ENCODE results near the gene TGFB3. TPM values are rescaled to one million over a fixed set of nuclear protein-coding genes. Genes with fewer than 3 reads are reported as not detected.

Gene TGFB3
- total RNA-seq, 2 donors from 2014 or later: 6.1 to 6.8 TPM

DNA sequence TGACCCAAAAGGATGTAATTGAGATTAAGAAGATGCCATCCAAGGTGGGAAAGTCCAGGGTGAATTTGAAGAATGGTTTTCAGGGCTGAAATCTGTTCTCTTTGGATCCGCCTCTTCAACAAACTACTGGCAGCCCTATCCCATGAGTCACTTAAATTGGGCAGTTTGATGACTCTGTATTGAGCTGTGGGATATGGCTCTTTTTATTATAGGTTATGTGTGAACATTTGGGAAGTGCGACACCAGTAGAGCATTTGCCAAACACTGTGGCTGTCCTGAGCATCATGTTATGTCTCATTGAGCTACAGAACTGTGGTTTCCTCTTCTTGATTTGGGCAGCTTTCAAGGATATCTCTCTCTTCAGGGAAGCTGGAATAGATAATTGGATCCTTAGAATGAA lies 26.1 kb upstream of the TGFB3 start:
- Histone ChIP-seq H3K27me3 (ENCODE audit: control insufficient read depth, insufficient read depth, low read length, poor library complexity, severe bottlenecking) (no peaks in the 10 kb centered on the region), H3K36me3 (ENCODE audit: control insufficient read depth, insufficient read depth, low read length) (peaks cover 68% of the 10 kb centered on the region), H3K9ac (ENCODE audit: extremely low read depth, low read length, poor library complexity, severe bottlenecking) (no peak overlapping the region), H3K4me3 (ENCODE audit: low read length) (no peak overlapping the region), H3K4me1 (ENCODE audit: control insufficient read depth, insufficient read depth, low read length) (peaks cover 6% of the 10 kb centered on the region), H3K9me3 (ENCODE audit: control insufficient read depth, low read length) (peaks cover 21% of the 10 kb centered on the region), H3K27ac (ENCODE audit: low read depth, low read length) (no peak overlapping the region)
- Mint-ChIP-seq H3K9me3 (peaks cover 22% of the 10 kb centered on the region), H3K27ac (no peak overlapping the region), H3K4me3 (no peak overlapping the region), H3K4me1 (peaks cover 25% of the 10 kb centered on the region), H3K36me3 (ENCODE audit: low read depth) (peaks cover 74% of the 10 kb centered on the region), H3K27me3 (ENCODE audit: insufficient read depth) (no peaks in the 10 kb centered on the region)
- TF ChIP-seq, protein P1, sequence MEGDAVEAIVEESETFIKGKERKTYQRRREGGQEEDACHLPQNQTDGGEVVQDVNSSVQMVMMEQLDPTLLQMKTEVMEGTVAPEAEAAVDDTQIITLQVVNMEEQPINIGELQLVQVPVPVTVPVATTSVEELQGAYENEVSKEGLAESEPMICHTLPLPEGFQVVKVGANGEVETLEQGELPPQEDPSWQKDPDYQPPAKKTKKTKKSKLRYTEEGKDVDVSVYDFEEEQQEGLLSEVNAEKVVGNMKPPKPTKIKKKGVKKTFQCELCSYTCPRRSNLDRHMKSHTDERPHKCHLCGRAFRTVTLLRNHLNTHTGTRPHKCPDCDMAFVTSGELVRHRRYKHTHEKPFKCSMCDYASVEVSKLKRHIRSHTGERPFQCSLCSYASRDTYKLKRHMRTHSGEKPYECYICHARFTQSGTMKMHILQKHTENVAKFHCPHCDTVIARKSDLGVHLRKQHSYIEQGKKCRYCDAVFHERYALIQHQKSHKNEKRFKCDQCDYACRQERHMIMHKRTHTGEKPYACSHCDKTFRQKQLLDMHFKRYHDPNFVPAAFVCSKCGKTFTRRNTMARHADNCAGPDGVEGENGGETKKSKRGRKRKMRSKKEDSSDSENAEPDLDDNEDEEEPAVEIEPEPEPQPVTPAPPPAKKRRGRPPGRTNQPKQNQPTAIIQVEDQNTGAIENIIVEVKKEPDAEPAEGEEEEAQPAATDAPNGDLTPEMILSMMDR (conservative IDR thresholded peaks at IDR 0.05): no peak
- 83 to 97% methylated on average over 1 to 2 of the region's 2 CpGs for WGBS, 2 experiments (ENCODE audit: insufficient coverage in 1 of 2, insufficient read length in 1 of 2)
- no peak for DNase-seq

DNA sequence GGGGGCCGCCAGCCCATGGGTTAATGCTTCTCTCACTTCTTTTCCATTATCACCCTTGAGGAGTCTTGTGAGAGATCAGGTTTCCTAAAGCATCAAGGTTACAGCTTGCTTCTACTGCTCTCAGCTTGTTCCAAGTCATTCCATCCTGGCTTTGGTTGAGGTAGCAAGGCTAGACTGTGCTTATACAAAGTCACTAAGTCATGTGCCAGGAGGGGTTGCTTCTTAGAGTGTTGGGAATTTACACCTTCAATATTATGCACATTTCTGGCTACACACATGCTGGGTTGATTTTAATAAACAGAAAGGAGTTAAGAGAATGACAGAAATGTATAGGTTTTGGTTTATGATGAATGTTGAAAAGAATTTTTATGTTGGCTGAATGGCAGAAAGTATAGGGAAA lies 25.6 kb upstream of the TGFB3 start:
- 89% methylated on average over 1 of the region's 1 CpG; no CpG with 5 or more reads in 1 of the 2 experiments for WGBS, 2 experiments (ENCODE audit: insufficient coverage in 1 of 2, insufficient read length in 1 of 2)
- H3K4me3 ChIP-seq (ENCODE audit: low read length): no peak overlapping the region
- peaks cover 25% of the 10 kb centered on the region for H3K9me3 Mint-ChIP-seq
- peaks cover 75% of the 10 kb centered on the region for H3K36me3 Mint-ChIP-seq (ENCODE audit: low read depth)
- H3K27ac Mint-ChIP-seq: no peak overlapping the region
- H3K27me3 ChIP-seq (ENCODE audit: control insufficient read depth, insufficient read depth, low read length, poor library complexity, severe bottlenecking): no peaks in the 10 kb centered on the region
- no peak overlapping the region for H3K9ac ChIP-seq (ENCODE audit: extremely low read depth, low read length, poor library complexity, severe bottlenecking)
- no peaks in the 10 kb centered on the region for H3K27me3 Mint-ChIP-seq (ENCODE audit: insufficient read depth)
- peaks cover 21% of the 10 kb centered on the region for H3K9me3 ChIP-seq (ENCODE audit: control insufficient read depth, low read length)
- H3K36me3 ChIP-seq (ENCODE audit: control insufficient read depth, insufficient read depth, low read length): peaks cover 67% of the 10 kb centered on the region
- H3K27ac ChIP-seq (ENCODE audit: low read depth, low read length): no peak overlapping the region
- H3K4me3 Mint-ChIP-seq: no peak overlapping the region
- H3K4me1 Mint-ChIP-seq: peaks cover 20% of the 10 kb centered on the region
- DNase-seq: no peak
- TF ChIP-seq, protein P1 (conservative IDR thresholded peaks at IDR 0.05): no peak
- H3K4me1 ChIP-seq (ENCODE audit: control insufficient read depth, insufficient read depth, low read length): peaks cover 3% of the 10 kb centered on the region

DNA sequence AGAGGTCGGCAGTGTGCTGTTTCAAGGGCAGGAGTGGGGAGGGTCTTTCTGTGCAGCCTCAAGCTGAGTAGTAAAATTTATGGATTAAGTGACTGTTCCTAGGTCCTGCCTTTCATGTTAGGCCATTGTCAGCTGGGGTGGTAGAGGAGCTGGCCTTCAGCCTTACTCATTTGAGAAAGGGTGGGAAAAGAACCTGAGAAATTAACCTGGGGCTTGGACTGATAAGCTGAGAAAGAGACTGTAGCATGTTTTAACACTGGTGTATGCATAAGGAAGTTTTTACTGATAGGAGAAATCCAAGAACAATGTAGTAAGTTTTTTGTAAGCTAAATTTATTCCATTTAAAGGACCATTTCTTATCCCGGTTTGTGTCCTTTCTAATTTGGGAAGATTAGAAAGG lies 24.5 kb upstream of the TGFB3 start:
- H3K4me3 Mint-ChIP-seq: no peak overlapping the region
- H3K36me3 Mint-ChIP-seq (ENCODE audit: low read depth): peaks cover 78% of the 10 kb centered on the region
- H3K9me3 Mint-ChIP-seq: peaks cover 26% of the 10 kb centered on the region
- peaks cover 64% of the 10 kb centered on the region for H3K36me3 ChIP-seq (ENCODE audit: control insufficient read depth, insufficient read depth, low read length)
- no peak for DNase-seq
- H3K4me1 ChIP-seq (ENCODE audit: control insufficient read depth, insufficient read depth, low read length): peaks cover 3% of the 10 kb centered on the region
- no peak overlapping the region for H3K4me3 ChIP-seq (ENCODE audit: low read length)
- H3K27ac ChIP-seq (ENCODE audit: low read depth, low read length): no peak overlapping the region
- peaks cover 21% of the 10 kb centered on the region for H3K9me3 ChIP-seq (ENCODE audit: control insufficient read depth, low read length)
- no peak overlapping the region for H3K9ac ChIP-seq (ENCODE audit: extremely low read depth, low read length, poor library complexity, severe bottlenecking)
- no peaks in the 10 kb centered on the region for H3K27me3 Mint-ChIP-seq (ENCODE audit: insufficient read depth)
- TF ChIP-seq, protein P1 (conservative IDR thresholded peaks at IDR 0.05): no peak
- WGBS, 2 experiments (ENCODE audit: insufficient coverage in 1 of 2, insufficient read length in 1 of 2): 86 to 95% methylated on average over 1 to 2 of the region's 2 CpGs
- H3K27me3 ChIP-seq (ENCODE audit: control insufficient read depth, insufficient read depth, low read length, poor library complexity, severe bottlenecking): no peaks in the 10 kb centered on the region
- no peak overlapping the region for H3K27ac Mint-ChIP-seq
- peaks cover 11% of the 10 kb centered on the region for H3K4me1 Mint-ChIP-seq

Measured in endodermal cell (in vitro differentiated cells).